ENCODE data around the gene PPIA. TPM values are rescaled to one million over a fixed set of nuclear protein-coding genes. Genes with fewer than 3 reads are reported as not detected.
A peak's percentile ranks its signal among the peaks of the same experiment; 100 is the strongest.

PPIA gene
- total RNA-seq, 2 experiments from 2014 or later = 2,573 to 2,935 TPM

GRCh38 chr7:44759246-44759645 is 37.2 kb upstream of the PPIA start:
- no peak for DNase-seq (ENCODE audit: low spot score)
- H3K27ac ChIP-seq (ENCODE audit: low read depth, low read length, poor library complexity, severe bottlenecking) = no peak overlapping the region
- no peaks in the 10 kb centered on the region for H3K4me1 ChIP-seq (ENCODE audit: insufficient read depth, low read length, poor library complexity, severe bottlenecking)
- H3K79me2 ChIP-seq (ENCODE audit: insufficient read depth, low read depth, low read length) = no peaks in the 10 kb centered on the region
- no peak overlapping the region for H3K4me3 ChIP-seq (ENCODE audit: low read depth, low read length, poor library complexity, severe bottlenecking)
- intact Hi-C loops (cut with micrococcal nuclease; ENCODE audit: unreplicated experiment) = no loop called here
- no peaks in the 10 kb centered on the region for H3K9me3 ChIP-seq (ENCODE audit: low read length)
- no TSS peak for BruUV-seq (replicated peaks)
- no peaks in the 10 kb centered on the region; the same call in 1 of the 2 replicates for H4K20me1 ChIP-seq (ENCODE audit: insufficient read depth, low read length)
- no peak overlapping the region for H3K4me2 ChIP-seq (ENCODE audit: low read length)
- peaks cover 50% of the 10 kb centered on the region for H3K36me3 ChIP-seq (ENCODE audit: insufficient read depth, low read length)
- TF ChIP-seq EZH2phosphoT487 (IDR thresholded peaks at IDR 0.05; ENCODE audit: borderline replicate concordance, low read depth, low read length) (no peak), CTCF (conservative IDR thresholded peaks at IDR 0.05; ENCODE audit: low read length) (no peak)
- no peaks in the 10 kb centered on the region for H3K9me2 ChIP-seq (ENCODE audit: insufficient read depth, low read length)
- CTCF ChIA-PET (ENCODE audit: unreplicated experiment) = no interaction called here
- POLR2A ChIA-PET = no interaction called here
- H2AFZ ChIP-seq (ENCODE audit: low read length) = no peak overlapping the region

- ChIA-PET CTCF (ENCODE audit: unreplicated experiment) (no interaction called here), POLR2A (no interaction called here)
- no peaks in the 10 kb centered on the region for H3K9me2 ChIP-seq (ENCODE audit: insufficient read depth, low read length)
- no peaks in the 10 kb centered on the region for H3K9me3 ChIP-seq (ENCODE audit: low read length)
- BruUV-seq (replicated peaks) = TSS peak; percentile 61
- H4K20me1 ChIP-seq (ENCODE audit: insufficient read depth, low read length) = no peaks in the 10 kb centered on the region
- H3K4me2 ChIP-seq (ENCODE audit: low read length) = no peak overlapping the region
- no peak overlapping the region for H3K27ac ChIP-seq (ENCODE audit: low read depth, low read length, poor library complexity, severe bottlenecking)
- TF ChIP-seq CTCF (conservative IDR thresholded peaks at IDR 0.05; ENCODE audit: low read length) (no peak), EZH2phosphoT487 (IDR thresholded peaks at IDR 0.05; ENCODE audit: borderline replicate concordance, low read depth, low read length) (no peak)
- no peaks in the 10 kb centered on the region for H3K79me2 ChIP-seq (ENCODE audit: insufficient read depth, low read depth, low read length)
- no peak overlapping the region for H3K4me3 ChIP-seq (ENCODE audit: low read depth, low read length, poor library complexity, severe bottlenecking)
- no peak overlapping the region for H2AFZ ChIP-seq (ENCODE audit: low read length)
- no peaks in the 10 kb centered on the region for H3K4me1 ChIP-seq (ENCODE audit: insufficient read depth, low read length, poor library complexity, severe bottlenecking)
- DNase-seq (ENCODE audit: low spot score) = no peak
- peaks cover 58% of the 10 kb centered on the region for H3K36me3 ChIP-seq (ENCODE audit: insufficient read depth, low read length)
- intact Hi-C loops (cut with micrococcal nuclease; ENCODE audit: unreplicated experiment) = no loop called here
Observed at GRCh38 chr7:44760034-44760580, 36.4 kb upstream of the PPIA start.

- DNase-seq (ENCODE audit: low spot score) = no peak
- no peak for TF ChIP-seq CTCF (conservative IDR thresholded peaks at IDR 0.05; ENCODE audit: low read length)
- TF ChIP-seq EZH2phosphoT487 (IDR thresholded peaks at IDR 0.05; ENCODE audit: borderline replicate concordance, low read depth, low read length) = no peak
- BruUV-seq (replicated peaks) = no TSS peak
- Histone ChIP-seq H3K9me2 (ENCODE audit: insufficient read depth, low read length) (no peaks in the 10 kb centered on the region), H3K27ac (ENCODE audit: low read depth, low read length, poor library complexity, severe bottlenecking) (no peak overlapping the region), H4K20me1 (ENCODE audit: insufficient read depth, low read length) (no peaks in the 10 kb centered on the region), H3K4me3 (ENCODE audit: low read depth, low read length, poor library complexity, severe bottlenecking) (no peak overlapping the region), H3K36me3 (ENCODE audit: insufficient read depth, low read length) (peaks cover 71% of the 10 kb centered on the region), H3K4me2 (ENCODE audit: low read length) (no peak overlapping the region), H3K4me1 (ENCODE audit: insufficient read depth, low read length, poor library complexity, severe bottlenecking) (no peaks in the 10 kb centered on the region), H3K79me2 (ENCODE audit: insufficient read depth, low read depth, low read length) (no peaks in the 10 kb centered on the region), H2AFZ (ENCODE audit: low read length) (no peak overlapping the region), H3K9me3 (ENCODE audit: low read length) (no peaks in the 10 kb centered on the region)
- ChIA-PET CTCF (ENCODE audit: unreplicated experiment) (no interaction called here), POLR2A (no interaction called here)
- intact Hi-C loops (cut with micrococcal nuclease; ENCODE audit: unreplicated experiment) = no loop called here
Observed at GRCh38 chr7:44761207-44762161, 35.0 kb upstream of the PPIA start.
